ENCODE data around the gene ATP5PB.

The ATP5PB gene

DNA sequence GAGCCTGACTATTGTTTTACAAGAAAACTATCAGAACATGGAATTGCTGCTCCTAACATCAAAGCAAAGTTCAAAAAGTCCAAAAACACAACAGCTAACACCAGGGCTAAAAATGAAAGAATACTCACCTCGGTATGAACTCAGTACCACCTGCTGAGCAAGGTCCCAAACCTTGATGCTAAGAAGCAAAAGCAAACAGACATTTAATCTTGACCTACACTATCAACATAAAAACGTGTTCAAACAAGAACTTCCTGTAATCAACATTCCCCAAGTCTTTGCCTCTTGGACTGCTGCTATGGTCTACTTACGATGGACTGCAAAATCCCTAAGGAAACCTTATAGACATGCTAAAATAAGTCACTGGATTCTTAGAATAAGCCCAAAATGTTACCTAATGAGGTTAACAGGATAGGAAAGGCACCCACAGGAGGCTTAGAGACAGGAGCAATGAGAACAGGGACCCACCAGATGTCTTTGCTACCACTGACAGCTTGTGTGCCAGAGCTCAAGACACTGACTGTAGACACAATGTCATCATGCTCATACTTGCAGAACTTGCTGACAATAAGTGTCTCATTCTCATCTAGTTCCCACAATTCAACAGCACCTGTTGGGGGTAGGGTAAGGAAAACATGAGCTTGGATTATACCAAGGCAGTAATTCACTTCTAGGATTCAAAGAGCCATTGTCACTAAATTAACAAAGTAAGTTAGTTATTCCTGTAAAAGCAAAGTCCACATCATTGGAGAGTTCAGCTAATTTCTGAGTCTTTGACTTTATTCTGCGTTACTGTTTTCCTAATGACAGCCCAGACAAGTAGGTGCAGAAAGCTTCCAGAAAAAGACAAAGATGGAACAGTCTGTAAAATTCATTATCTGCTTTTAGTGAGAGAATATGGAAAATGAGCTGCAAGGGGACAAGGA, 2.0 kb upstream of the ATP5PB start:
- DNase-seq = no peak

DNA sequence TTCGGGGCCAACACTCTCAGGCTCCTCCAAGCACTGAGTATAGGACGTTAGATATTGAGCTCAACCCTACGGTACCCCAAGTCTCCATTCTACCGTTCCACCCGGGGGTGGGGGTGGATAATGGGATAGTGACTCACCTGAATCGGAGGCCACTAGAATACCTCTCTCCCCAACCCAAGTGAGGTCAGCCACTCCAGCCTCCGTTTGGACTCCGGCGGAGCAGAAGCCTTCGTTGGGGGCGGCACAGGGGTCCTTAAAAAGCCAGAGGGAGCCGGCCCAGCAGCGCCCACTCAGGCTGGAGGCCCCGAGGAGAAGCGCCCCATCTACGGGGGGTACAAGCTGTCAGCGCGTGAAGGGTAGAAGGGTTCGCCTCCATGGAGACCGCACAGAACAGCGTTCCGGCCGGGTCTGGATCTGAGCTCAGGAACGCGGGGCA, 764 bp upstream of the ATP5PB start:
- DNase-seq = no peak

DNA sequence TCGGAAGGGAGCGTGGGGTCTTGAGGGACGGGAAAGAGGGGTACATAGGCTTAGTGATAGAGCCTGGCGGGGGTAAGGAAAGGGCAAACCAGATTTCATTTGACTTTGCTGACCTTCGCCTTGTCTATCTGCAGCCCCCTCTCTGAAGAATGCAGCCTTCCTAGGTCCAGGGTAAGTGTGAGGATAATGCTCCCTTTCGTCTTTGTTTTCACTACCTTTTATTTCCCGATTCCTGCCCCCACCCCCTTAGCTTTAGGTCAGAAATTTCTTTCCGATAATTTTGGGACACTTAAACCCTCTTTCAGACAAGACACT, 396 bp downstream of the ATP5PB start:
- no peak for DNase-seq

DNA sequence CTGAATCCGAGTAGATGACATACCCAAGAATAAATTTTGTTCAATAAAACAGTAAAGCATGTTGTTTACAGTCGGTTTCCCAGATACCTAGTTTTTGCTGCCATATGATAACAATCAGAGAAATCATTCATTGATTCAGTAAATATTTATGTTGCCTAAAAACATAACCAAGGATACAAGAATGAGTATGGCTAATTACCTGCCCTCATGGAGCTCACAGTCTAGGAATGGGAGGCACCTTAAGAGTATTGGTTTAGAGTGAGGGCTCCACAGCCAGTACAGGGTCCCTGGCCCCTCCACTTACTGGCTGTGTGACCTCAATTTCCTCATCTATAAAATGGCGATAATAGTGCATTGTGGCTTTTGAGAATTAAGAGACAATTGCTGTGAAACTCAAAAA, 921 bp downstream of the ATP5PB start:
- no peak for DNase-seq

DNA sequence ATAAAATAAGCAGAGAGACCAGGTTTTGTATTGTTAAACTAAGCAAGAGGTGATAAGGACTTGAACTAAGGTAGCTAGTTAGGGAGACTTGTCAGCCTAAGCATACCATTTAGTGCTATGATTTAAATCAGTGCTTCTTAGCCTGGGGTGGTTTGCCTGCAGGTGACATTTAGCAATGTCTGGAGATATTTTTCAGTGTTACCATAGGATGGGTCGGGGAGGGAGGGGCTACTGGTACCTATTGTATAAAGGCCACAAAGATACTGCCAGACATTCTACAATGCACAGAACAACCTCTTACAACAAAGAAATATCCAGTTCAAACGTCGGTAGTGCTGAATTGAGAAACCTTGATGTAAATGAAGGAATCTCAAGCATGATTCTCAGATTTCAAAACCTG, 3.3 kb downstream of the ATP5PB start:
- DNase-seq = no peak

DNA sequence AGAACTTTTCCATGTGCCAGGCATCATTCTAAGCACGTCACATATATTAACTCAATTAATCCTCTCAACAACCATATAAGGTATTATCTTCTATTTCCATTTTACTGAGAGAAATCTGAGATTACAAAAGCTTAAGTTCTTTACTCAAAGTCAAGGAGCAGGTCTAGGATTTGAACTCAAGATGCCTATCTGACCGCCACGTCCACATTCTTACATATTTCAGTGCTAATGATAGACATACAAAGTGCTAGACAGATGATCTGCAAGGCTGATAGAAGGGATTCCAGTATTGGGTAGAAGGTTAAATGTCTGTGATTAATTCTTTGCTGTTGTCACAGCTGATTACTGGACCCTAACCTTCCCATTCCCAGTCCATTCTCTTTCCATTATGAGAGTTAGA, 4.4 kb downstream of the ATP5PB start:
- DNase-seq = no peak

DNA sequence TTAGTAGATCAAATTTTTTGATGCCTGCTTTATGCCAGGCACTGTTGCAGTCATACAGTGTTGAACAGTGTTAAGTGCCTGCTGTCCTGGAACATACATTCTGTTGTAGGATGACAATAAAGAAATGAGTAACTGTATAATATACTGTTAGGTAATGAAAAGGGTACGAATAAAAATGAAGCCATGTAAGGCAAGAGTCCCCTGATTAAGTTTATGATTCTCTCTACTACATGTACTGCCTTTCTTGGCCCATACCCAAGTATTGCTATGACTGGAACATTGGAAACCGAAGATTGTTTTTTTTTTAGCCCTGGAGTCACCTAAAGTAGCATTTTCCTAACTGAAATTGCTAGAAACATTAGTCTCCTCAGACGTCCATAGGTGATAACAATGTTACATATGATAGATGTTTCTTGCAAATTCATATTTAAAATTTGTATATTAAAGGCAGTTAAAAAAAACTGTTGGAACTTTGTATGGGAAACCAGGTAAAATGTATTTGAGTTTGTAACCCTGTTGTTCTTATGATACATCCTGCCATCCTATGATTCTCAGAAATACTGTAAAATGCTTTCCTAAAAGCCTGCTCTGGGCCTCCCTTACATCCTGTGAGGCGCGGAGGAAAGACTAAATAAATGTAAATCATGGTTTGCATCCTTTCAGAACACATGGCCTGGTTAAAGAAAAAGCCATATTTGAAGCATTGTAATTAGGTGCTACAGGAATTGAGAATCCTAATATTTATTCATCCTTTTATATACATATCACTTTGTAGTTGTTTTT, 5.8 kb downstream of the ATP5PB start:
- DNase-seq = no peak

DNA sequence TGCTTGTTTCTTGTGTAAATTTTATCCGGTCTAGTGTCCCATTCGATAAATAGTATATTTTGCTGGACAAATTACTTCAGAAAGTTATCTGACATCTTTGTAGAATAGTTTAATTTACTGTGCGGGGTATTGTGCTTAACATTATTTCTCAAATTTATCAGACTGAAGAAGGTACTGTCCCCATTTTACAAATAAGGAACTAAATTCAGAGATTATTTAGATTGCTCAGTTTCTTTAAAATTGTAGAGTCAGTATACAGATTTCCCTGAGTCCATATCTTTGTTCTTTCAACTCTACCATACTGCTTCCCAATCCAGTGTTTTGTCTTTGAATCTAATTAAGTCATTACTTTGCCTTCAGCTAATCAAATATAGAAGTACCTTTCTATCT, 6.4 kb downstream of the ATP5PB start:
- no peak for DNase-seq

DNA sequence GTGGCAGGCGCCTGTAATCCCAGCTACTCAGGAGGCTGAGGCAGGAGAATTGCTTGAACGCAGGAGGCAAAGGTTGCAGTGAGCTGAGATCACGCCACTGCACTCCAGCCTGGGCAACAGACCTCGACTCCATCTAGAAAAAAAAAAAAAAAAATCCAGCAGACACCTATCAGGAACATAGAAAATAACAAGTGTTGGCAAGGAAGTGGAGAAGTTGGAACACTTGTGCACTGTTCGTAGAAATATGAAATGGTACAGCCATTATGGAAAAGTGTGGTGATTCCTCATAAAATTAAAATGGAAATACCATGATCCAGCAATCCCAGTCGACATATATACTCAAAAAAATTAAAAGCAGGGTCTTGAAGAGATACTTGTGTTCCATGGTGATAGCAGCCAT, 12.5 kb downstream of the ATP5PB start:
- no peak for DNase-seq

DNA sequence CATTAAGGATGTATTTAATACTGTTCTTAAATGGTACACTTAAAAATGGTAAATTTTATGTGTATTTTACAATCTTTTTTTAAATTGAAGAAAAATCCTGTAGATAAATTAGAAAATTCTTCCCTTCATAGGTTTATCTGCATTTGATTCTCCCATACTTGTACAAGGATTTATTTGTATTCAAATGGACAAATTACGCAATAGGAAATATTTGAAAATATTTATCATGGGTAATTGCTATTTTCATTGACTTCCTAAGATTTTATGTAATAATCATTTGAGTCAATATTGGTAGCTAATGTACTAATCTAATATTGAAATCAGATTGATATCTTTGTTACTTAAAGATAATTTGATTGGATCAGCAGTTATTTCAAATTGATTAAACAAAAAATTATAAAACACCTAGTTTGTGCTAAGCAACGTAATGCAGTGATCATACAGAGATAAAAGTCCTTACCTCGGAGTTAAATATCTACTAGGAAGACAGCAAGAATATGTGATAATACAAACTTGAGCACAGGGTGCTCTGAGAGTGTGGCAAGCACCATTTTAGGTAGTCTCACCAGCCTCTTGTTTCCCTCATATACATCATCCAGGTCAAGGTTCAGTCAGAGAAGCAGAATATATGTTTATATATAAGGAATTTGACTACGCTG, 13.2 kb downstream of the ATP5PB start:
- no peak for DNase-seq

DNA sequence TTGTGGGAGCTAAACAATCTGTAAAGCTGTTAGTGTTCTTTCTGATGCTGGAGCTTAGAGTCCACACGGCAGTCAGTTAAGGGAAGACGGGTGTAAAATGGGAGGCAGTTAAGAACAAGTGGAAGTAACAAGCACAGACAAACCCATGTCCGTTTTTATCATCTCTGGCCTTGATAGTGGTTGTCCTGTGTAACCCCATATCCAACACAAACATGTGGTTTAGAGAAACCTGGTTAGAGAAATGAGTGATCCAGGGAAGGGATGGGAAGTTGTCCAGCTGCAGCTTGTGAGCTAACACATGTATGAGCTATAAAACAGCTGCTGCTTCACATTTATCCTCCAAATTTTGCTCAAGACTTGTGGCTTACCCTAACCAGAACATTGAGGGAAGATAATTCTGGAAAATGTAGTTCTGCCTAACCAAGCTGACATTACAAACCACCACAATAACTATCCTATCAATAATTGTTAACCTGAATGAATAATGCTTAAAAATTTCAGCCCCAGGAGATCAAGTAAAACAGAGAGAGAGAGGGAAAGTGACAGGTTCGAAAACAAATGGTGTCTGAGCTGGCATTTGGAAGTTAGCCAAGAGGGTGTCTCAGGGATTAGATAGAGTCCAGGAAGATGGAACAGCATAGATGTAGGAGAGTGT, 13.9 kb downstream of the ATP5PB start:
- no peak for DNase-seq

DNA sequence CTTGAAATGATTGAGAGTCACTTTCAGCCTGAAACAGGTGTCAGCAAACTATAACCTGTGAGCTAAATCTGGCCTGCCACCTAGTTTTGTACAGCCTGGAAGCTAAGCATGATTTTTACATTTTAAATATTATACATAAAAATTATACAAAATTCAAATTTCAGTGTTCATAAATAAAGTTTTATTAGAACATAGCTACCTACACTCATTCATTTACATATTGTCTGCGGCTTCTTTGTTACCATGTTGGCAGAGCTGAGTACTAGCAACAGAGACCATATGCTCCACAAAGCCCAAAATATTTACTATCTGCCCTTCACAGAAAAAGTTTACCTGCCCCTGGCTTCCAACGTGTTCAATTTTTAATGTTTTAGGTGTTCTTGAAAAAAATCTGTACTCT, 16.5 kb downstream of the ATP5PB start:
- DNase-seq = no peak

DNA sequence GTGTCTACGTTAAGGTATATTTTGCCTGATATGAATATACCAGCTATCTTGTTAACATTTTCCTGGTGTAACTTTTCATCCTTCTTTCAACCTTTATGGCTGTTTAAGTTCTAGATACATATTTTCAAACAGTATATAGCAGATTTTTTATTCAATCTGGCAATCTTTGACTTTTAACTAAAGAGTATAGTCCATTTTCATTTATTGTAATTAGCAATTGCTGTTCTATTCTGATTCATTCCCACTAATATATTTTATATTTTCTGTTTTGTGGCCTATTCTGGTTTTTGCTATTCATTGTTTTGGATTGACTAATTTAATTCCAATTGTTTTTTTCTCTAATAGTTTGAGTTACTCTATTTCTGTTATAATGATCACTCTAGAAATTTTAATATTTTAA, 17.2 kb downstream of the ATP5PB start:
- DNase-seq = no peak

DNA sequence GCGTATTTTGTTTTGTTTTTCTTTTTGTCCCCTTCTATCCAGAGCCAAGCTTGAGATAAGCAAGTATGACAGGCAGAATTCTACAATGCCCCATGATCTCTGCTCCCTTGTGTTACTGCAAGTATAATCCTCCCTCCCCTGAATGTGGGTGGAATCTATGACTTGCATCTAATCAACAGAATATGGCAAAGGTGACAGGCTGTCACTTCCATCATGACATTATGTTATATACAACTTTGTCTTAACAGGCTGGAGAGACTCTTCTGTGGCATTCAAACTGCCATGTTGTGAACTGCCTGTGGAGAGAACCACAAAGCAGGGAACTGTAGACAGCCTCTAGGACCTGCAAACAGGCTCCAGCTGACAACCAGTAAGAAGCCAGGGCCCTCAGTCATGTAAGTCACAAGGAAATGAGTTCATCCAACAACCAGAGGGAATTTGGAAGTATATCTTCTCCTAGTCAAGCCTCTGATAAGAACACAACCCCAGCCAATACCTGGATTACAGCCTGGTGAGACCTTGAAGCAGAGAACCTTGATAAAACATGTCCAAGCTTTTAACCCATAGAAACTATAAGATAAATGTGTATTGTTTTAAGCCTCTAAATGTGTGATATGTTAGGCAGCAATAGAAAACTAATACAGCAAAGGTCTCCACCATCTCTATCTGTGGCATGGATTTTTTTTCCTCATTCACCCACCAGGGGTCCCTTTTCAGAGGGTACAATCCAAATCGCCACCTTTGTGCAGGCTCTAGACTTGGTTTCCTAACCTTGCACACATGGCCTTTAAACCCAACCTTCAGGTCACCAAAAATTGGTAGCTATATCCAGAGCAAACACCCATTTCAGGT, 18.8 kb downstream of the ATP5PB start:
- DNase-seq = peak; percentile 41 to 50 (median 44)

DNA sequence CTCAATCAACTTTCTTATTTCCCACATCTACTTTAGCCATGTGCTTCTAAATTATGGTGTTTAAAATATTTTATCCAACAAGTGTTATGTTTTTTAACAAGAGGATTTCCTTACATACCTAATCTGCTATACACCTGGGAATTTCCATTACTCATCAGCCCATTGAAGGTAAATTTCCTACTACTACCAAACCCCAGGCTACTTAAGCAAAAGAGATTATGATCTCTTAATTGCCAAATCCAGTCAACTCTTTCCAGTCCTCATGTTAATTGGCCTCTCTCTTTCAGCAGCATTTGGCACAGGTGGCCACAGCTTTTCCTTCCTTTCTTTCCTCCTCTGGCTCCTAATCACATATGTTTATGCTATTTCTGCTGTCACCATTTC, 19.4 kb downstream of the ATP5PB start:
- no peak for DNase-seq

DNA sequence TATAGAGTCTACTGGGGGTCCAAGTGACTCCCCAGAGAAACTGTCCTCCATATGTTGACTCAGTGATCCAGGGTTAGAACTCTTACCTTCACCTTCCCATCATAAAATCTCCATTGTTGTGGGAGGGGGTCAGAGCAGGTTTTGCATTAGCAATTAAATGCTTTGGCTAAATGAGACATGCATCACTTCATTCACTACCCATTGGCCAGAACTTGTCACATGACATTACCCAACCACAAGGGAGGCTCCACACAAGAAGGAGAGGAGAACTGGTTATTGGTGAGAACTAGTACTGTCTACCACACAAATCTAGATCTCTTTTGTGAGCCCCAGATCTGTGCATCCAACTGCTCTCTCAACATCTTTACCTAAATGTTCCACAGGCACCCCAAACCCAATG, 20.3 kb downstream of the ATP5PB start:
- no peak for DNase-seq

DNA sequence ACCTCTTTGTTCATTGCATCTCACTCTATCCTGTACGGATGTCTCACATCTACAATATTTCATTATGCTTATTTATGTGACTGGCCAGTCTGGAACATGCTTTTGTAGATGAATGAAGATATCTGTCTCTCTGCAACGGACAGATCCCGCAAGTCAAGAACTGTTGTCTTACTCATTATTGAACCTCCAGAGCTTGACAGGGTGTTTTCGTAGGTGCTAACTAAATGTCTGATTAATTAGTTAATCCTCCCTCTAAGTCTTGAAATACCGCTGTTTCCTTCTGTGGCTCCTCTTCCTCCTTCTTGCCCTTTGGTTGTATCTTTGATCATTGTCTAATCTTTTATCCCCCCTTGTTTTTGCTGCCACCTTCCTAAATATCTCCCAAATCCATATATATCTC, 21.3 kb downstream of the ATP5PB start:
- no peak for DNase-seq

DNA sequence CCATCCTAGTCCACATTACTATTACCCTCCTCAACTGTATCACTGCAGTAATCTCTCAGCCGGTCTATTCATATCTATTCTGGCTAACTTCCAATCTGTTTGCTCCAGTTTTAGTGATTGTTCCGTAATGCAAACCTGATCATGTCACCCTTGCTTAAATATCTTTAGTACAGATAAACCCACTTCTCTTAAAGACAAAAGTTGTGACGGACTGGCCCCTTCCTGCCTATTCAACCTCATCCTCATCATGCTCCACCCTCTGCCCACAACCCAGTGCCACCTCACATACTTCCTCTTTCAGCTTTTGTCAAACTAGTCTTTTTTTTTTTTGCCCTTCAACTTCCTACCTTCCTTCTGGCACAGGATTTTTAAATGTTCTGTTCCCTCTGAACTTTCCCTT, 21.7 kb downstream of the ATP5PB start:
- peak; percentile 78 to 82 (median 80) for DNase-seq

DNA sequence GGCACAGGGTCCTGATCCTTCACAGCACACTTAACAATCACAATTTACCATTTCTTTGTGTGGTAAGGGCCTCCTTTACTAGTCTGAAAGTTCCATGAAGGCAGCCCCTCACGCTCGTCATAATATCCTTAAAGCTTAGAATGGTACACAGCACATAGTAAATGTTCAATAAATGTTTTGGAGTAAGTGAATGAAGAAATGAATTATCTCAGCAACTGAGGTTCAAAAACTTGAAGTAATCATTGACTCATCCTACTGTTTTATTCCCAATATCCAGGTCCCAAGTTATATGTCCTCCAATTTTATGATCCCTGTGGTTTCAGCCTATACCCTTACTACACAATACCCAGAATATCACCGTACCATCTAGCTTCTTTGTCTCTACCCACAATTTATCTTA, 22.3 kb downstream of the ATP5PB start:
- no peak for DNase-seq

DNA sequence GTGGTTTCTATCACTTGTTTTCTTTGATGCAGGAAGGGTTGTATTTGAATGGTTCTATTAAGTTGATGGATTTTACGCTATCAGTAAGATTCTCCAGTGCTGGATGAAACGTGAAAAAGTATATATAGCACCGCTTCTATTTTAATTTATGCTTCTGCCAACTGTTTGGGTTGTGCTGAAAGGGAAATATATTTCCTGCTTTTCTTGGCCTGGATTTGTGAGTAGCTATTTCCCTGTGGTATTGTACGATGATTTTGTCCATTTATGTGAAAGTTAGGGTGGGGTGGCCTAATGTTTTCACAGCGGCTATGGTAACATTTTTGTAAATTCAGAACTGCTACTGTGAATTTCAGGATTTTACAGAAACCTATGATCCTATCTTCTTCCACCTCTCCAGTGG, 24.8 kb downstream of the ATP5PB start:
- no peak for DNase-seq

DNA sequence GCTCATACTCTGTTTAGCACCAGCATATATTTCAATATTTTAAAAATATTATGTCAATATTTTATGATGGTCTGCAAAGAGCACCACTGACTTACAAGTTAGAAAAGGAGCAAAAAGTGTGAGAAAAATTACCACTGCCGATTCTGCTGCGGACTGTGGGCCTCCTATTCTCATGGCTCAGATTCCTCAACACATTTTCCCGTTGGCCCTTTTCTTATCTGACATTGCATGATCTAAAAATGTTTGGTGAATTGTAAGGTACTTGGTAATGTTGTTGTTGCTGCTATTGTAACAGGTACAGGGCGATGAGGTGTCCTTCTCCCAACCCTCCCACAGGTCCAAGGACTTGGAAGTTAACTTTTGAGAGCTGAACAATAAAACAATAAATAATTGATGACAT, 25.3 kb downstream of the ATP5PB start:
- DNase-seq = no peak

DNA sequence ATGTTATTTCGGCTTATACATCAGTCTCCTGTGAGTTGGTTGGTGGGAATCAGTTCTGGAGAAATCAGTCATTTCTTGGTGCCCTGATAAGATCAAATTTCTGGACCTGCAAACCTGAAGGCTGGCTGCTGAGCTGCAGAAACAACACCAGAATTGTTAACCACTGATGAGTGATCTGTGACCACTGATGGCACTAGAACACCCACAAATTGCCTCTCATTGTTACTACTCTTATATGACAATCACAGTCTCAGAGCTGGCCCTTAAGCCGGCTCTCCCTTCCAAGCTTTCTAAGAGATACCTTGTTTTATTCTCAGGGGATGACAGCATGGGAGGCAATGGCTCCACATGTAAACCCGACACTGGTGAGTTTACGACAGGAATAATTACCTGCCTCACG, 26.4 kb downstream of the ATP5PB start:
- no peak for DNase-seq
